K562 (cell line): ENCODE measurements around the gene AKR1A1. TPM values are rescaled to one million over a fixed set of nuclear protein-coding genes. Genes with fewer than 3 reads are reported as not detected.

Experiments
- ETV6 ChIP-seq, 3 experiments: fragments of 150-350 bp in 1 of 3; sonication (generic) in 1 of 3; formaldehyde crosslinking in 1 of 3; IDR thresholded peaks; 2 replicates each; pipeline versions ENCODE4 v1.6.1 to v1.8.0; 2014 to 2022; ENCODE audit warnings: borderline replicate concordance in 2 of 3, low read depth in 2 of 3, antibody characterized with exemption in 1 of 3, low read length in 1 of 3, mild to moderate bottlenecking in 1 of 3, missing genetic modification reagents in 1 of 3
- EWSR1 ChIP-seq: fragments of 450-650 bp; IDR thresholded peaks from 2 replicates; pipeline ENCODE4 v1.6.1; 2018; ENCODE audit warnings: borderline replicate concordance, mild to moderate bottlenecking, low read depth, moderate library complexity; ENCODE audit not compliant: partially characterized antibody
- EZH2 ChIP-seq: IDR thresholded peaks from 2 replicates; pipeline ENCODE4 v1.6.1; 2012; ENCODE audit warnings: low read depth, mild to moderate bottlenecking, inconsistent platforms, low read length, borderline replicate concordance
- HNRNPK ChIP-seq: fragments of 200-400 bp; formaldehyde crosslinking; IDR thresholded peaks from one replicate; pipeline ENCODE4 v1.6.1; 2018; ENCODE audit warnings: mild to moderate bottlenecking, low read depth, low read length; ENCODE audit not compliant: poor library complexity, severe bottlenecking
- HSF4 ChIP-seq: fragments of 250-450 bp; sonication (Bioruptor Pico); IDR thresholded peaks from 2 replicates; pipeline ENCODE4 v2.1.2; 2022; ENCODE audit warnings: mild to moderate bottlenecking, moderate library complexity, borderline replicate concordance
- IFI16 ChIP-seq: fragments of 250-450 bp; sonication (Bioruptor Pico); IDR thresholded peaks from 2 replicates; pipeline ENCODE4 v2.1.2; 2022; ENCODE audit warnings: mild to moderate bottlenecking, inconsistent platforms
- KAT2B ChIP-seq: IDR thresholded peaks from one replicate; pipeline ENCODE4 v1.6.1; 2012; ENCODE audit warnings: low read depth, mild to moderate bottlenecking, control low read depth, inconsistent platforms, low read length, moderate library complexity
- PHB ChIP-seq: fragments of 250-450 bp; sonication (Bioruptor Pico); IDR thresholded peaks from 2 replicates; pipeline ENCODE4 v1.5.0; 2021
- RBM39 ChIP-seq: fragments of 200-400 bp; formaldehyde crosslinking; optimal IDR thresholded peaks from 2 replicates; pipeline ENCODE3; 2018; ENCODE audit warnings: low read depth, low read length
- SPI1 ChIP-seq: IDR thresholded peaks from 2 replicates; pipeline ENCODE4 v1.6.1; 2011; ENCODE audit warnings: low read depth, low read length, control low read depth, borderline replicate concordance
- XRCC5 ChIP-seq: fragments of 200-400 bp; formaldehyde crosslinking; IDR thresholded peaks from 2 replicates; pipeline ENCODE4 v1.6.1; 2017; ENCODE audit warnings: low read depth, mild to moderate bottlenecking, low read length
- ZNF384 ChIP-seq: IDR thresholded peaks from 2 replicates; pipeline ENCODE4 v1.6.1; 2012; ENCODE audit warnings: low read depth, low read length, improper control_type of control experiment
- polyA plus RNA-seq, 8 experiments: library from polyadenylated mRNA; depleted of rRNA in 4 of 8; stranded (reverse) in 5 of 8; unstranded in 3 of 8; fragments of >200 nt; fragmentation: Nextera tagmentation in 2 of 8; fragmentation: Illumina TruSeq in 1 of 8; extraction: Ambion mirVana in 2 of 8; extraction: Trizol in 1 of 8; gene quantifications; 2 replicates each; pipeline versions ENCODE4 v1.2.1 to v1.2.3, GENCODE V29; 2011 to 2014; ENCODE audit warnings: inconsistent platforms in 1 of 8, missing spikeins in 1 of 8
- total RNA-seq, 7 experiments: library from RNA; depleted of rRNA in 6 of 7; stranded (reverse); fragments of >200 nt in 6 of 7; fragmentation: Illumina TruSeq in 2 of 7; extraction: Trizol in 2 of 7; gene quantifications; 2 replicates each; pipeline versions ENCODE4 v1.2.1 to v1.2.3, GENCODE V29; 2011 to 2021; ENCODE audit warnings: low replicate concordance in 1 of 7
- TF ChIP-seq, protein P1 (sequence below): sonication (generic); formaldehyde crosslinking; IDR thresholded peaks from 2 replicates; pipeline ENCODE4 v1.8.1; 2023; ENCODE audit warnings: mild to moderate bottlenecking, missing genetic modification reagents
- TF ChIP-seq, protein P2 (sequence below): fragments of 450-650 bp; IDR thresholded peaks from 2 replicates; pipeline ENCODE4 v1.6.1; 2017; ENCODE audit warnings: antibody characterized with exemption
- TF ChIP-seq, protein P3 (sequence below): fragments of 250-450 bp; sonication (Bioruptor Pico); IDR thresholded peaks from 2 replicates; pipeline ENCODE4 v1.8.0; 2021; ENCODE audit warnings: borderline replicate concordance, mild to moderate bottlenecking, moderate library complexity; ENCODE audit not compliant: poor library complexity, severe bottlenecking
- TF ChIP-seq, protein P4 (sequence below): fragments of 450-650 bp; formaldehyde crosslinking; IDR thresholded peaks from 2 replicates; pipeline ENCODE4 v1.4.0; 2020; ENCODE audit warnings: mild to moderate bottlenecking, mixed read lengths

Gene AKR1A1
- total and polyA plus RNA-seq, 9 of the 15 experiments (the other 6 are each of a cell fraction or from before 2014, with no cell fraction given): 68.6 to 211 (median 132) TPM

DNA sequence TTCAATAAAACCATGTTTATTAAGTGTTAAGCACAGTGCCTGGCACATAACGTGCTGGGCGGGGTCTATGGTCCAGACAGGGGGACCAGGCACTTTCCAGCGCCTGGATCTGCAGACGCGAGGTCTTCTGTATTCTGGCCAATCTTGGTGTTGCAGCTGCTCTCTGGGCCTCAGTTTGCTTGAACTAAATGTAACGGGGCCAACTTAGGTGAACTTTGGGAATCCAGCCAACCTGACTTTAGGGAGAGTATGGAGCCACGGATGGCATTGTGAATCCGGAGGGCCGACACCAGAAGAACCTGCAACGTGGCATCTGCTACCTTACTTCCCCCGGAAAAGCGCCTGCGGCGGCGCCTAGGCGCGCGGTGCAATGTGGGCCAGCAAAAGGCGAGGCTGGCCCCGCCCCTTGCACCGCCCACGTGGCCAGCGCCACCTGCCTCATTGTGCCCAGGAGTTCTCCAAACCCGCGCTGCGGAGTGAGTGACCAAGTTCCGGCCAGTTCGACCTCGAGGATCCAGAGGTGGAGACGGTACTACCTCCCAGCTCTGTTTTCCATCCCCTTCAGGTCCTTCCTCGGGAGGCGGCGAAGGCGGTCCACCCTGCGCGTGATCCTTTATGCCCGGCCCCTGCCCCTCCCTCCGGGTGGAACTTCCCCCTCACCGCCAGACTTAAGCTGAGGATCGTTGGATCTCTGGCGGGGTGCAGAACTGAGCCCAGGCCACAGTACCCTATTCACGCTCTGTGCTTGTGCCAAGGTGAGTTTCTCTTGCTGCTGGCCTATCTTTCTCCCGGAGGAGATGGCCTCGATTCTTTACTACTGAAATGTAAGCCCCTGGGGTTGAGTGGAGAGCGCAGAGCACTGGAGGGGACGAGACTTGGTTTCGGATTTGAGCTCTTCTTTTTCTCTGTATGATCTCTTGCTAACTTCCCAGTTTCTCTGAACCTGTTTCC is at the start of gene AKR1A1 (continued):
- TF ChIP-seq HNRNPK (no peak), HSF4 (CRISPR knock-in tag) (0 out of 2 replicates have a peak, but pooled peaks have one; percentile 22), SPI1 (no peak; the same call in none of the 2 replicates), RBM39 (no peak), IFI16 (no peak), ETV6 (IDR thresholded peaks at IDR 0.05; ENCODE audit: borderline replicate concordance in 1 of 2, low read depth in 2 of 2, low read length in 1 of 2) (0 out of 4 replicates have a peak, but pooled peaks of 1 of the 2 experiments have one; percentile 60), ETV6 (CRISPR knock-in tag; IDR thresholded peaks at IDR 0.05; ENCODE audit: borderline replicate concordance) (peak; percentile 77; the same call in 1 of the 2 replicates), PHB (CRISPR knock-in tag) (no peak), EWSR1 (no peak), EZH2 (no peak), KAT2B (no peak), XRCC5 (no peak; the same call in 1 of the 2 replicates), ZNF384 (no peak)
- TF ChIP-seq, protein P1, sequence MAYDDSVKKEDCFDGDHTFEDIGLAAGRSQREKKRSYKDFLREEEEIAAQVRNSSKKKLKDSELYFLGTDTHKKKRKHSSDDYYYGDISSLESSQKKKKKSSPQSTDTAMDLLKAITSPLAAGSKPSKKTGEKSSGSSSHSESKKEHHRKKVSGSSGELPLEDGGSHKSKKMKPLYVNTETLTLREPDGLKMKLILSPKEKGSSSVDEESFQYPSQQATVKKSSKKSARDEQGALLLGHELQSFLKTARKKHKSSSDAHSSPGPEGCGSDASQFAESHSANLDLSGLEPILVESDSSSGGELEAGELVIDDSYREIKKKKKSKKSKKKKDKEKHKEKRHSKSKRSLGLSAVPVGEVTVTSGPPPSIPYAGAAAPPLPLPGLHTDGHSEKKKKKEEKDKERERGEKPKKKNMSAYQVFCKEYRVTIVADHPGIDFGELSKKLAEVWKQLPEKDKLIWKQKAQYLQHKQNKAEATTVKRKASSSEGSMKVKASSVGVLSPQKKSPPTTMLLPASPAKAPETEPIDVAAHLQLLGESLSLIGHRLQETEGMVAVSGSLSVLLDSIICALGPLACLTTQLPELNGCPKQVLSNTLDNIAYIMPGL: peak; percentile 80; the same call in 1 of the 2 replicates
- TF ChIP-seq, protein P2, sequence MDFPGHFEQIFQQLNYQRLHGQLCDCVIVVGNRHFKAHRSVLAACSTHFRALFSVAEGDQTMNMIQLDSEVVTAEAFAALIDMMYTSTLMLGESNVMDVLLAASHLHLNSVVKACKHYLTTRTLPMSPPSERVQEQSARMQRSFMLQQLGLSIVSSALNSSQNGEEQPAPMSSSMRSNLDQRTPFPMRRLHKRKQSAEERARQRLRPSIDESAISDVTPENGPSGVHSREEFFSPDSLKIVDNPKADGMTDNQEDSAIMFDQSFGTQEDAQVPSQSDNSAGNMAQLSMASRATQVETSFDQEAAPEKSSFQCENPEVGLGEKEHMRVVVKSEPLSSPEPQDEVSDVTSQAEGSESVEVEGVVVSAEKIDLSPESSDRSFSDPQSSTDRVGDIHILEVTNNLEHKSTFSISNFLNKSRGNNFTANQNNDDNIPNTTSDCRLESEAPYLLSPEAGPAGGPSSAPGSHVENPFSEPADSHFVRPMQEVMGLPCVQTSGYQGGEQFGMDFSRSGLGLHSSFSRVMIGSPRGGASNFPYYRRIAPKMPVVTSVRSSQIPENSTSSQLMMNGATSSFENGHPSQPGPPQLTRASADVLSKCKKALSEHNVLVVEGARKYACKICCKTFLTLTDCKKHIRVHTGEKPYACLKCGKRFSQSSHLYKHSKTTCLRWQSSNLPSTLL: no peak
- TF ChIP-seq, protein P3, sequence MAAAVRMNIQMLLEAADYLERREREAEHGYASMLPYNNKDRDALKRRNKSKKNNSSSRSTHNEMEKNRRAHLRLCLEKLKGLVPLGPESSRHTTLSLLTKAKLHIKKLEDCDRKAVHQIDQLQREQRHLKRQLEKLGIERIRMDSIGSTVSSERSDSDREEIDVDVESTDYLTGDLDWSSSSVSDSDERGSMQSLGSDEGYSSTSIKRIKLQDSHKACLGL (CRISPR knock-in tag): peak; percentile 90
- TF ChIP-seq, protein P4, sequence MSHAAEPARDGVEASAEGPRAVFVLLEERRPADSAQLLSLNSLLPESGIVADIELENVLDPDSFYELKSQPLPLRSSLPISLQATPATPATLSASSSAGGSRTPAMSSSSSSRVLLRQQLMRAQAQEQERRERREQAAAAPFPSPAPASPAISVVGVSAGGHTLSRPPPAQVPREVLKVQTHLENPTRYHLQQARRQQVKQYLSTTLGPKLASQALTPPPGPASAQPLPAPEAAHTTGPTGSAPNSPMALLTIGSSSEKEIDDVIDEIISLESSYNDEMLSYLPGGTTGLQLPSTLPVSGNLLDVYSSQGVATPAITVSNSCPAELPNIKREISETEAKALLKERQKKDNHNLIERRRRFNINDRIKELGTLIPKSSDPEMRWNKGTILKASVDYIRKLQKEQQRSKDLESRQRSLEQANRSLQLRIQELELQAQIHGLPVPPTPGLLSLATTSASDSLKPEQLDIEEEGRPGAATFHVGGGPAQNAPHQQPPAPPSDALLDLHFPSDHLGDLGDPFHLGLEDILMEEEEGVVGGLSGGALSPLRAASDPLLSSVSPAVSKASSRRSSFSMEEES (CRISPR knock-in tag): no peak; the same call in 1 of the 2 replicates
